ENCODE measurements around the gene LYRM4. TPM values are rescaled to one million over a fixed set of nuclear protein-coding genes. Genes with fewer than 3 reads are reported as not detected.
A peak's percentile ranks its signal among the peaks of the same experiment; 100 is the strongest.

The LYRM4 gene
- total RNA-seq: 10 to 100 TPM; 16.9 to 20.9 (median 18.4) TPM

- DNase-seq (ENCODE audit: extremely low spot score): peak; percentile 97
- TF ChIP-seq CTCF (IDR thresholded peaks at IDR 0.05) (peak in 1 of 3 experiments; percentile 49), EP300 (IDR thresholded peaks at IDR 0.05) (no peak), POLR2A (IDR thresholded peaks at IDR 0.05; ENCODE audit: low read depth) (no peak), POLR2AphosphoS5 (IDR thresholded peaks at IDR 0.05) (peak; percentile 48 to 61)
- intact Hi-C loops (cut with DNase I): loop anchor here (5.0 to 10.0 kb wide), 2 partner anchors 119 to 256 kb away; partner anchors contain the start of gene RPP40
- no peaks in the 10 kb centered on the region for H3K27me3 ChIP-seq
- WGBS: 0% methylated on average over 24 of the region's 85 CpGs
- H3K9me3 ChIP-seq: no peaks in the 10 kb centered on the region
- H3K4me1 ChIP-seq: peaks cover 17 to 26% (median 24%) of the 10 kb centered on the region in 4 donors
- peaks cover 0 to 18% (median 0%) of the 10 kb centered on the region in 4 donors for H3K36me3 ChIP-seq
- H3K27ac ChIP-seq (replicated peaks in 1 of 4): peak within 1 kb of the TSS; percentile 89 to 94 (median 92)
- peak within 1 kb of the TSS; percentile 72 to 82 (median 75) for H3K4me3 ChIP-seq
Measured at GRCh38 chr6:5260661-5261544, at the start of gene LYRM4, which contains the start of gene FARS2. TSS of gene LYRM4 (minus strand) at chr6:5260950. CDS start at chr6:5260733, 217 bp downstream. TSS of gene FARS2 (plus strand) at chr6:5261513.

GRCh38 chr6:5308066-5308465, 47.3 kb upstream of the LYRM4 start:
- Histone ChIP-seq H3K27me3 (no peaks in the 10 kb centered on the region), H3K4me1 (peaks cover 0 to 8% (median 1%) of the 10 kb centered on the region in 4 donors), H3K4me3 (no peak overlapping the region), H3K27ac (replicated peaks in 1 of 4) (no peak overlapping the region), H3K9me3 (no peaks in the 10 kb centered on the region), H3K36me3 (no peaks in the 10 kb centered on the region)
- WGBS: 76% methylated on average over 4 of the region's 4 CpGs
- DNase-seq (ENCODE audit: extremely low spot score): peak; percentile 8
- TF ChIP-seq CTCF (IDR thresholded peaks at IDR 0.05) (no peak), EP300 (IDR thresholded peaks at IDR 0.05) (no peak), POLR2A (IDR thresholded peaks at IDR 0.05; ENCODE audit: low read depth) (no peak), POLR2AphosphoS5 (IDR thresholded peaks at IDR 0.05) (no peak)
- intact Hi-C loops (cut with DNase I): no loop called here

GRCh38 chr6:5307058-5307457, 46.3 kb upstream of the LYRM4 start:
- H3K36me3 ChIP-seq: no peaks in the 10 kb centered on the region
- no peaks in the 10 kb centered on the region for H3K9me3 ChIP-seq
- intact Hi-C loops (cut with DNase I): no loop called here
- peaks cover 4 to 17% (median 10%) of the 10 kb centered on the region in 4 donors for H3K4me1 ChIP-seq
- no peak overlapping the region for H3K4me3 ChIP-seq
- no peak overlapping the region for H3K27ac ChIP-seq (replicated peaks in 1 of 4)
- peak; percentile 2 for DNase-seq (ENCODE audit: extremely low spot score)
- TF ChIP-seq POLR2AphosphoS5 (IDR thresholded peaks at IDR 0.05) (no peak), POLR2A (IDR thresholded peaks at IDR 0.05; ENCODE audit: low read depth) (no peak), CTCF (IDR thresholded peaks at IDR 0.05) (no peak), EP300 (IDR thresholded peaks at IDR 0.05) (no peak)
- no peaks in the 10 kb centered on the region for H3K27me3 ChIP-seq

- H3K27ac ChIP-seq (replicated peaks in 1 of 4): no peak overlapping the region
- no peaks in the 10 kb centered on the region for H3K9me3 ChIP-seq
- no peaks in the 10 kb centered on the region for H3K36me3 ChIP-seq
- peak; percentile 24 for DNase-seq (ENCODE audit: extremely low spot score)
- no peak overlapping the region for H3K4me3 ChIP-seq
- 75% methylated on average over 5 of the region's 5 CpGs for WGBS
- intact Hi-C loops (cut with DNase I): no loop called here
- peaks cover 4 to 17% (median 10%) of the 10 kb centered on the region in 4 donors for H3K4me1 ChIP-seq
- TF ChIP-seq CTCF (IDR thresholded peaks at IDR 0.05) (no peak), EP300 (IDR thresholded peaks at IDR 0.05) (no peak), POLR2A (IDR thresholded peaks at IDR 0.05; ENCODE audit: low read depth) (no peak), POLR2AphosphoS5 (IDR thresholded peaks at IDR 0.05) (no peak)
- H3K27me3 ChIP-seq: no peaks in the 10 kb centered on the region
Measured at GRCh38 chr6:5305968-5306626, 45.3 kb upstream of the LYRM4 start.

Data from esophagus muscularis mucosa (tissue), 4 donors.